ENCODE data around the gene C10orf105.

DNA sequence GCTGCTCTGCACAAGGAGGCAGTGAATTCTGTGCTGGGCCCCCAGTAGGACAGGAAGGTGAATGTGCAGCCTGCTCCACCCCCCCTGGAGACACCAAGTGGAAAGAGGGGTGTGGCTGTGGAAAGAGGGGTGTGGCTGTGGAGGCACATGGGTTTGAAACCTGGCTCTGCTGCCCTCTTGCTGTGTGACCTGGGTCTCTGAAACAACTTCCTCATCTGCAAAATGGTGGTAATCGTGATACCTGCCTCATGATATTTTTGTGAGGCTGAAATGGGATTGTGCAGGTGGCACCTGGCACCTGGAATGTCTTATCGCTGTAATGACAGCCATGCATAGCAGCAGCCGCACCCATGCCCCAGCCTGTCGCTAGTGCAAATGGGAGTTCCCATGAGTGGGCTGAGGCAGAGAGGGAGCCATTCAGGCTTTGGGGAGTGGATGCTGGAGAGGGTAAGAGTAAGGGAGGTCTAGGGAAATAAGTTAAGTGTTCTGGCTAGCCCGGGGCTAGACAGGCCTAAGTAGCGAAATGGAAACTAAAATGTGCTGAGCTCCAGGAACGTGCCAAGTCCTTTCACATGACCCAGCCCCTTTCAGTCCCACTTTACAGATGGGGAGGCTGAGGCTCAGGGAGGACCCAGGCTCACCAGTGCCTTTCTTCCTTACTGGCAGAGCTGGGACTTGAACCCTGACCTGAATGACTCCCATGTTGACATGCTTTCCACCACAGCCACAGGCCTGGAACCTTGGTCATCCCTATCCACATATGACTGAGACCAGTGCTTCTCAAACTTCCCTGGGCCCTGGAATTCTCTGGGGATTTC lies 35.0 kb downstream of the C10orf105 start:
- TF ChIP-seq, protein P1, sequence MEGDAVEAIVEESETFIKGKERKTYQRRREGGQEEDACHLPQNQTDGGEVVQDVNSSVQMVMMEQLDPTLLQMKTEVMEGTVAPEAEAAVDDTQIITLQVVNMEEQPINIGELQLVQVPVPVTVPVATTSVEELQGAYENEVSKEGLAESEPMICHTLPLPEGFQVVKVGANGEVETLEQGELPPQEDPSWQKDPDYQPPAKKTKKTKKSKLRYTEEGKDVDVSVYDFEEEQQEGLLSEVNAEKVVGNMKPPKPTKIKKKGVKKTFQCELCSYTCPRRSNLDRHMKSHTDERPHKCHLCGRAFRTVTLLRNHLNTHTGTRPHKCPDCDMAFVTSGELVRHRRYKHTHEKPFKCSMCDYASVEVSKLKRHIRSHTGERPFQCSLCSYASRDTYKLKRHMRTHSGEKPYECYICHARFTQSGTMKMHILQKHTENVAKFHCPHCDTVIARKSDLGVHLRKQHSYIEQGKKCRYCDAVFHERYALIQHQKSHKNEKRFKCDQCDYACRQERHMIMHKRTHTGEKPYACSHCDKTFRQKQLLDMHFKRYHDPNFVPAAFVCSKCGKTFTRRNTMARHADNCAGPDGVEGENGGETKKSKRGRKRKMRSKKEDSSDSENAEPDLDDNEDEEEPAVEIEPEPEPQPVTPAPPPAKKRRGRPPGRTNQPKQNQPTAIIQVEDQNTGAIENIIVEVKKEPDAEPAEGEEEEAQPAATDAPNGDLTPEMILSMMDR (optimal IDR thresholded peaks at IDR 0.05 in 1 of 3, IDR thresholded peaks at IDR 0.05 in 1 of 3, conservative IDR thresholded peaks at IDR 0.05 in 1 of 3; ENCODE audit: extremely low read depth in 1 of 3, insufficient read depth in 2 of 3, low read length in 3 of 3), result no peak
- TF ChIP-seq EZH2 (IDR thresholded peaks at IDR 0.05; ENCODE audit: low read length), result no peak

Data from keratinocyte (primary cell).